Glomerular endothelial cell (primary cell): Measurements from ENCODE around the gene TAGLN. TPM values are rescaled to one million over a fixed set of nuclear protein-coding genes. Genes with fewer than 3 reads are reported as not detected.
A peak's percentile ranks its signal among the peaks of the same experiment; 100 is the strongest.

Source experiments
- DNase-seq: peaks from one replicate; pipeline ENCODE4 v3.0.0-alpha.2; 2011; ENCODE audit warnings: low read depth, low spot score; ENCODE audit errors: extremely low read depth
- total RNA-seq: library from RNA; depleted of rRNA; stranded (reverse); fragments of >200 nt; gene quantifications from 2 replicates; pipeline ENCODE4 v1.2.3, GENCODE V29; 2015

The TAGLN gene
- total RNA-seq, 1 donor from 2014 or later, result 467 TPM

DNA sequence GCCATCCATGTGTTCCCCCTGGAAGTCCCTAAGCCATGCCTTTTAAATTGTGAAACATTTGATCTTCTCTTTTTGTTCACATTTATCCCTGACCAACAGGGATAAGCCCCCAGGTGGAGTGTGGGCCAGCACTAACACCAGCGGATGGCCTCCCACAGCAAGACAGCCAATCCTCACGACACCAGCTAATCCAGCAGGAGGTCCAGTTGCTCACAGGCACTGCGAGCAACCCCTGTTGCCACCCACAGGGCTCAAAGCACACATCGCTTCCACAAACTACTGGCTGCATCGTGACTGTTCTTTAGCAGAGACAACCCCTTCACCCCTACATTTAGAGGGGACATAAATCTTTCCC is 30.7 kb downstream of the TAGLN start:
- DNase-seq, result no peak

DNA sequence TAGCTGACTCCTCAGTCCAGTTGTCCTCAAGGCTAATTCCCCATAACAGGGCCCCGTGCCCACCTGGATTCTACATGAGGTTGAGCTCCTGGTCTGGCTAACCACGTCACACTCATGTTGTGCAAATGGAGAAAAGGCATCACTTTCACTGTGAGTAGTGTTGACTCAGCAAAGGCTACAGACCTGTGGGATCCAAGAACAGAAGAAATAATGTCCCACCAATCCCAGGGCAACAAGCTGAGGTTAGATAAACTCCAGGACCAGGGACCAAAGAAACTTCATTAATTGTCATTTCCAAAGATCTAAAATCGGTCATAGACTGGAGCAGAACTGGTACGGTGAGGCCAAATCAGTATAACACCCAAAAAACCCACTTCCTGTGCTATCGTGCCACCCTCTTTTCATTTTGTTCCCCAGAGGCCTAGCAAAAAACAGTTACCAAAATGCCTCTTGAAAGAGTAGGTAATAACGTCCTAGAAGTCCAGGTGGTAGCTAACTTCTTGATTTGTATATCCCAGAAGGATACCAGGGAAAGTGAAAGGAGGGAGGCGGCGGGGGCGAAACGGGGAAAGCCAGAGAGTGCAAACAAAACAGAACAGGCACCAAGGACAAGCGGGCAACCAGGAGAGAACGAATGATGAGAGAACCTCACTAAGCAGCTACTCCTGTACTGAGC is 31.3 kb downstream of the TAGLN start:
- DNase-seq, result no peak

DNA sequence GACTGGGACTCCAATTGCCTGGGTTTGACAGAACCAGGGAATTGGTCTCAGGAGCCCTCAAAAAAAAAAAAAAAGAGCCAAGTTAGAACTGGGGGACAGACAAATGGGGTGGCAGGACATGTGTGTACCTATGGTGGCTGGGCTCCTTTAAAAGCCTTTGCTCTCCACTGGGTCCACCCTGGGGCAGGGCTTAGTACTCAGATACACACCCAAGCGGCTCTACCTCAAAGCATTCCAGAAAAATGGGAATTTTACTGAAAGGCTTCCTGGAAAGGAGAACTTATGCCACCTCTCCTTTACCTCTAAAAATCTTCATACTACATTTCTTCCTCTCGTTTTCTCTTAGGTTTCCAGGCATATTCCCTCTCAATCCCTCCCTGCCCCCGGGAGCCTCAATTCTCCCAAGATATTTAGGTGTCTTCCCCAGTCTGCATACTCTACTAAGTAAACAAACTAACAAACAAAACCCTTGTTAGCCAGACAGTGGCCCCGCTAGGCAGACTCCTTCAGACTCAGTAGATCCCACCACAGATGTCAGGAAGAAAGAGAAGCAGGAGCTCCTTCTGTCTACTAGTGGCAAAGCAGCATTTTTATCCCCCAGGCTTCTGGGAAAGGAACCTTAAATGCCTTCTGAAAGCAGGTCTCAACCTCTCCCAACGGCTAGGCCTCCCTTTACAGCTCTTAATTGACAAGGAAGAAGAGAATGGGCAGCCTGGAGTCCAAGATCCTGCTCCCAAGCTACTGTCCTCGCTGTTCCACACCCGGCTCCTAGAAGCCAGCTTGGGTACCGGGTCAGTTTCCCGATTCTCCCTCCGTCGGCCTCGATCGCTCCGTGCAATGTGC is 32.0 kb downstream of the TAGLN start:
- DNase-seq, result no peak

GRCh38 chr11:117231842-117232091 is 32.6 kb downstream of the TAGLN start, which contains the start of gene PCSK7:
Gene PCSK7, minus strand, starts transcription at chr11:117232073. Its CDS starts 2,229 bp downstream, at chr11:117229844.
- no peak for DNase-seq

GRCh38 chr11:117232092-117232878 is 33.1 kb downstream of the TAGLN start, which contains the start of gene RNF214:
Gene RNF214, plus strand, starts transcription at chr11:117232671. Its CDS starts 1,602 bp downstream, at chr11:117234273.
- no peak for DNase-seq

GRCh38 chr11:117232911-117233409 is 33.8 kb downstream of the TAGLN start:
- DNase-seq, result no peak

GRCh38 chr11:117238221-117238620 is 39.1 kb downstream of the TAGLN start:
- no peak for DNase-seq

DNA sequence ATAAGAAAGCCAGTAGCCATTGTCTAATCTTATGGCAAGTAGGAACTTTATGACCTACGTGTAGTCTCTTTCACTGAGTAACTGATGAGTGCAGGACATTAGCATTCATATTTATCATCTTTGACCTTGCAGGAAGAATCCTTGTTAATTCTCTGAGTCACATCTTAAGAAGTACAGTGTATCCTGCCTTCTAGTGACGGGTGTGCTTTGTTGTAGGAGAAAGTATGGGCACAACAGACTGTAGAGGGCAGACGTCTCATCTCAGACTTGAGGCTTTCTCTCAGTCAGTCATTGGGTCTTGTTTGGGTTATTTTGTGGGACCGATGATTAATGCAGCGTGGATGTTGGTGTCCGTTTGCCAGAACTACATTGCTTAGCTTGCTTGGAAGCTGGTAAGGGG is 40.1 kb downstream of the TAGLN start:
- peak; percentile 45 for DNase-seq

DNA sequence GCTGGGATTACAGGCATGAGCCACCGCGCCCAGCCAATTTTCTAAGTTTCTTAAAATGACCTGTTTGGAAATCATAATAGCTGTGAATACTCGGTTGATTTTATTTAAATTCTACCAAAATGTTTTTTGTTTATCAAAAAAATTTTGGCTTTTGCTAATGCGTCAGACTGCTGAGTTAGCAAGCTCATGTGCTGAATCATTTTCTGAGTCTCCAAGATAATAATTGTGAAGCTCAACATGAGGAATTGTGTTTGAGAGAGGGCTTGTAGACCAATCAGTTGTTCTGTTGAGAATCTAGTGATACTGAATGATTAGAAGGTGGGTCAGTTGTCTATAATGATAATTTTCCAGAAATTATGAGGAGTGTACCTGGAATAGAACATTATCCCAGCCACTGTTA is 49.2 kb downstream of the TAGLN start:
- DNase-seq, result no peak

- no peak for DNase-seq
Measured at GRCh38 chr11:117249571-117249970, 50.4 kb downstream of the TAGLN start.

DNA sequence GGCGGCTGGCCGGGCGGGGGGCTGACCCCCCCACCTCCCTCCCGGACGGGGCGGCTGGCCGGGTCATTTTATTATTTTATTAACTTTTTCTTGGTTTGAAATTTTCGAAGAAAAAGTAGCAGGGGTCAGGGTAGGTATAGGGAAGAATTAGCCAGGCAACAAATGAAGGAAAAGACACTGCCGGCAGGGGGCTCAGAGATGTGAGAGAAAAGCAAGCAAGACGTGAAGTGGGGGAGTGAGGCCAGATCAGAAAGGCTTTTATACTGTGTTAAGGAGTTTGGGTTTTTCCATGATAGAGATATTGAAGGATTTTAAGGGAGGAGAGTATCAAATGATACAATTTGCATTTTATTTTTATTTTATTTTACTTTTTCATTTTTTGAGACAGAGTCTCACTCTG is 52.3 kb downstream of the TAGLN start:
- DNase-seq, result no peak

GRCh38 chr11:117255966-117256365 is 56.8 kb downstream of the TAGLN start:
- DNase-seq, result no peak

- DNase-seq, result no peak
Measured at GRCh38 chr11:117256573-117256972, 57.4 kb downstream of the TAGLN start.

Other genes with a start within 250 kb of the TAGLN start
- gene SIK3, start 100.9 kb upstream of the TAGLN start, total RNA-seq, result 14.7 and 15.1 TPM in 2 replicates
- gene PAFAH1B2, start 55.1 kb upstream of the TAGLN start, total RNA-seq, result 92.6 and 98.5 TPM in 2 replicates
- 16.8 and 21.5 TPM in 2 replicates for gene SIDT2, start 20.6 kb upstream of the TAGLN start, total RNA-seq
- 68.0 and 84.0 TPM in 2 replicates for gene PCSK7, start 32.7 kb downstream of the TAGLN start, total RNA-seq
- gene RNF214, start 33.3 kb downstream of the TAGLN start, total RNA-seq, result 8.0 and 13.1 TPM in 2 replicates
- 2.3 and 6.1 TPM in 2 replicates for gene BACE1-AS, start 92.0 kb downstream of the TAGLN start, total RNA-seq
- gene BACE1, start 116.9 kb downstream of the TAGLN start, total RNA-seq, result 24.2 and 27.8 TPM in 2 replicates
- 22.8 and 31.8 TPM in 2 replicates for gene CEP164, start 128.5 kb downstream of the TAGLN start, total RNA-seq